CD4-positive, alpha-beta T cell treated with Interleukin-4 for 1 hour (primary cell): Measurements from ENCODE around the gene DNTT.

Experiments
- DNase-seq, 2 donors: peaks; one replicate each; pipeline ENCODE4 v3.0.0-alpha.2; 2020 to 2022

DNTT gene

GRCh38 chr10:96384506-96384905 is 80.3 kb downstream of the DNTT start:
- no peak for DNase-seq

DNA sequence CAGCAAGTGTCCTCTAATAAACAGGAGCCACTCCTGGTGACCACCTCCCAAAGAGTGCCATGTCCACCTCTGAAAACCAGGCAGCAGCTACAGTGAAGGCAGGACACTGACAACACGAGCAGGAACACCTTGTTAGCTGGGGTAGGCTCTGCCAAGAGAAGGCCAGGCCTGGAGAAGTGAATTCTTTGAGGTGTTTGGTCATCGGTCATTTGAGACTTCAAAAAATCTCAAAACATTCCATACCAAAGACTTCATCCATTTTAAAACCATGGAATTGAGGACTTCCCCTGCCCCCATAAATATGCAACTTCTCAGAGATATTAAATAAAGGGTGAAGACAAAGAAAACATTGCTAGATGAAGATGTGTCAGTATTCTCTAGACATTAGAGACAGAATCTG is 82.9 kb downstream of the DNTT start:
- DNase-seq = no peak

DNA sequence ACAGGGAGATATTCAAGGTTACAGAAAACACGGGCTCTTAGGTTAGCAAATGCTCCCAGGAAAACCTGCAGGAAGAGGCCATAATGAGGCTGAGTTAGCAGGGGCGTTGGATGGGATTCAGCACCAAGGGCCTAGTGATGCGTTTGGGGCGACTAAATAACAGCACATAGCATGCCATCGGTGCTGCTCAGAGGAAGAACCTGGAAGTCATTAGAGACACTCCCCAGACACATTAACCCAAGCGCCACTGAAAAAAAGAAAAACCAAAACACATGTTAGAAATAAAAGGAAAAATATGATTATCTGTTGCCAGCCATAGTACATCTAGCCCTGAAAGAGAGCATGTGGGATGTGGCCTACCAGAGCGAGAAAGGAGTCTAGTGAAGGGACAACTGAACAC is 83.4 kb downstream of the DNTT start:
- no peak for DNase-seq
